Liver (tissue), 9 donors: ENCODE data around the gene MICAL2. TPM values are rescaled to one million over a fixed set of nuclear protein-coding genes. Genes with fewer than 3 reads are reported as not detected.

ENCODE experiments used
- DNase-seq: peaks from one replicate; pipeline ENCODE4 v3.0.0-alpha.2; 2017; ENCODE audit warnings: low spot score
- H3K27ac ChIP-seq, 2 donors: one replicate each; pipeline ENCODE4 v1.7.0; 2013; ENCODE audit warnings: inconsistent platforms in 2 of 2, low read length in 2 of 2, control low read depth in 1 of 2, low read depth in 1 of 2, mild to moderate bottlenecking in 1 of 2
- H3K27me3 ChIP-seq, 4 donors: one replicate each; pipeline versions ENCODE4 v1.6.1 to v1.7.0; 2013; ENCODE audit warnings: low read length in 3 of 4, inconsistent platforms in 1 of 4, mild to moderate bottlenecking in 1 of 4, moderate library complexity in 1 of 4; ENCODE audit not compliant: control insufficient read depth in 4 of 4, insufficient read depth in 4 of 4
- H3K36me3 ChIP-seq, 4 donors: one replicate each; pipeline versions ENCODE4 v1.6.1 to v1.7.0; 2013; ENCODE audit warnings: low read length in 3 of 4, mild to moderate bottlenecking in 3 of 4, low read depth in 1 of 4, moderate library complexity in 1 of 4; ENCODE audit not compliant: control insufficient read depth in 4 of 4, insufficient read depth in 3 of 4
- H3K4me1 ChIP-seq, 4 donors: one replicate each; pipeline versions ENCODE4 v1.6.1 to v1.7.0; 2013; ENCODE audit warnings: low read length in 3 of 4, mild to moderate bottlenecking in 3 of 4, moderate library complexity in 1 of 4; ENCODE audit not compliant: control insufficient read depth in 4 of 4, insufficient read depth in 4 of 4
- H3K4me3 ChIP-seq, 3 donors: one replicate each; pipeline versions ENCODE4 v1.6.1 to v1.7.0; 2013; ENCODE audit warnings: low read length in 3 of 3, control low read depth in 1 of 3, low read depth in 1 of 3, mild to moderate bottlenecking in 1 of 3
- H3K9ac ChIP-seq, 2 donors: one replicate each; pipeline ENCODE4 v1.7.0; 2013; ENCODE audit warnings: low read length in 2 of 2, mild to moderate bottlenecking in 2 of 2, moderate library complexity in 2 of 2, control low read depth in 1 of 2, low read depth in 1 of 2
- H3K9me3 ChIP-seq, 4 donors: one replicate each; pipeline versions ENCODE4 v1.6.1 to v1.7.0; 2013; ENCODE audit warnings: low read length in 3 of 4; ENCODE audit not compliant: control insufficient read depth in 4 of 4
- ATF3 ChIP-seq: IDR thresholded peaks from 2 replicates; pipeline ENCODE4 v1.6.1; 2016; ENCODE audit warnings: antibody characterized with exemption
- CTCF ChIP-seq: fragments of 150-350 bp; IDR thresholded peaks from 2 replicates; pipeline ENCODE4 v1.5.1; 2017; ENCODE audit warnings: improper control_type of control experiment, low read depth, low read length; ENCODE audit not compliant: missing input control
- EGR1 ChIP-seq, 2 donors: IDR thresholded peaks; 2 replicates each; pipeline ENCODE4 v1.6.1; 2016 to 2018; ENCODE audit warnings: antibody characterized with exemption in 2 of 2, low read depth in 2 of 2
- FOXA1 ChIP-seq: IDR thresholded peaks from 2 replicates; pipeline ENCODE4 v1.6.1; 2016; ENCODE audit warnings: antibody characterized with exemption
- FOXA2 ChIP-seq: IDR thresholded peaks from 2 replicates; pipeline ENCODE4 v1.6.1; 2016; ENCODE audit warnings: antibody characterized with exemption
- GABPA ChIP-seq, 2 donors: IDR thresholded peaks in 1 of 2; conservative IDR thresholded peaks in 1 of 2; 2 replicates each; pipeline ENCODE4 v1.6.1; 2016; ENCODE audit warnings: antibody characterized with exemption in 2 of 2, mild to moderate bottlenecking in 1 of 2, moderate library complexity in 1 of 2
- HNF4A ChIP-seq, 2 donors: conservative IDR thresholded peaks; 2 replicates each; pipeline ENCODE4 v1.6.1; 2016; ENCODE audit warnings: antibody characterized with exemption in 2 of 2, mild to moderate bottlenecking in 2 of 2
- HNF4G ChIP-seq: IDR thresholded peaks from 2 replicates; pipeline ENCODE4 v1.6.1; 2016; ENCODE audit warnings: antibody characterized with exemption
- JUND ChIP-seq, 2 donors: IDR thresholded peaks; 2 replicates each; pipeline ENCODE4 v1.6.1; 2016; ENCODE audit warnings: antibody characterized with exemption in 2 of 2
- MAX ChIP-seq: IDR thresholded peaks from 2 replicates; pipeline ENCODE4 v1.6.1; 2016; ENCODE audit warnings: antibody characterized with exemption
- NR2F2 ChIP-seq: IDR thresholded peaks from 2 replicates; pipeline ENCODE4 v1.6.1; 2016; ENCODE audit warnings: antibody characterized with exemption
- RAD21 ChIP-seq, 2 donors: IDR thresholded peaks; 2 replicates each; pipeline ENCODE4 v1.6.1; 2016; ENCODE audit warnings: antibody characterized with exemption in 2 of 2, mild to moderate bottlenecking in 2 of 2
- REST ChIP-seq: IDR thresholded peaks from 2 replicates; pipeline ENCODE4 v1.6.1; 2016; ENCODE audit warnings: antibody characterized with exemption, mild to moderate bottlenecking
- RXRA ChIP-seq, 2 donors: IDR thresholded peaks; 2 replicates each; pipeline ENCODE4 v1.6.1; 2017 to 2018; ENCODE audit warnings: antibody characterized with exemption in 2 of 2, mild to moderate bottlenecking in 1 of 2
- SP1 ChIP-seq: IDR thresholded peaks from 2 replicates; pipeline ENCODE4 v1.6.1; 2018; ENCODE audit warnings: antibody characterized with exemption, mild to moderate bottlenecking
- TAF1 ChIP-seq: conservative IDR thresholded peaks from 2 replicates; pipeline ENCODE4 v1.6.1; 2016; ENCODE audit warnings: antibody characterized with exemption, mild to moderate bottlenecking
- YY1 ChIP-seq: IDR thresholded peaks from 2 replicates; pipeline ENCODE4 v1.6.1; 2016; ENCODE audit warnings: antibody characterized with exemption, mild to moderate bottlenecking
- ZBTB33 ChIP-seq: IDR thresholded peaks from 2 replicates; pipeline ENCODE4 v1.6.1; 2016; ENCODE audit warnings: antibody characterized with exemption
- WGBS: extraction: QIAGEN DNeasy Blood & Tissue Kit; methylation state at CpG from one replicate; pipeline ENCODE4 v1.1.7; 2013; 5-methylcytosine and 5-hydroxymethylcytosine counted together
- polyA plus RNA-seq, 2 donors: library from polyadenylated mRNA; stranded (reverse) in 1 of 2; unstranded in 1 of 2; fragments of 200-250 nt in 1 of 2; fragments of >200 nt in 1 of 2; fragmentation: Nextera tagmentation in 1 of 2; extraction: Ambion mirVana in 1 of 2; gene quantifications; one replicate each; pipeline versions ENCODE4 v1.2.1 to v1.2.3, GENCODE V29; 2013 to 2015
- total RNA-seq, 2 donors: library from RNA; depleted of rRNA; stranded (reverse); fragments of >200 nt; gene quantifications; one replicate each; pipeline ENCODE4 v1.2.3, GENCODE V29; 2014
- donor health status: healthy.
- donor health status: healthy.
- donor health status: healthy.
- donor health status: healthy.
- donor health status: healthy.

Gene MICAL2
- total and polyA plus RNA-seq, 4 donors, result 17.5 to 113 (median 42.9) TPM

GRCh38 chr11:12251666-12252560 is 141.5 kb downstream of the MICAL2 start:
- Histone ChIP-seq H3K9me3 (no peaks in the 10 kb centered on the region), H3K27me3 (no peaks in the 10 kb centered on the region), H3K4me1 (peaks cover 0 to 18% (median 12%) of the 10 kb centered on the region in 4 donors), H3K4me3 (no peak overlapping the region), H3K9ac (no peak overlapping the region), H3K27ac (no peak overlapping the region), H3K36me3 (peaks cover 0 to 9% (median 0%) of the 10 kb centered on the region in 4 donors)
- 72% methylated on average over 5 of the region's 5 CpGs for WGBS
- no peak for DNase-seq
- TF ChIP-seq JUND (IDR thresholded peaks at IDR 0.05) (no peak), EGR1 (IDR thresholded peaks at IDR 0.05; ENCODE audit: low read depth in 2 of 2) (no peak), NR2F2 (no peak), MAX (no peak), SP1 (no peak), FOXA2 (no peak), TAF1 (no peak), GABPA (IDR thresholded peaks at IDR 0.05 in 1 of 2, conservative IDR thresholded peaks at IDR 0.05 in 1 of 2) (no peak), REST (no peak), RAD21 (IDR thresholded peaks at IDR 0.05) (no peak), HNF4G (no peak), ZBTB33 (no peak), RXRA (IDR thresholded peaks at IDR 0.05) (no peak), HNF4A (conservative IDR thresholded peaks at IDR 0.05) (no peak), YY1 (no peak), FOXA1 (no peak), ATF3 (no peak), CTCF (no peak)
